ENCODE results near the gene TSPAN7. TPM values are rescaled to one million over a fixed set of nuclear protein-coding genes. Genes with fewer than 3 reads are reported as not detected.

Gene TSPAN7
- total and polyA plus RNA-seq, 2 donors (not counting 3 experiments of a cell fraction or from before 2014, with no cell fraction given), result 3.2 to 5.2 TPM

GRCh38 chrX:38675856-38676255 lies 114.5 kb downstream of the TSPAN7 start:
- Histone ChIP-seq H3K4me1 (ENCODE audit: control insufficient read depth, extremely low read depth, insufficient read depth, low read length) (no peaks in the 10 kb centered on the region), H4K20me1 (replicated peaks; ENCODE audit: control insufficient read depth, extremely low read depth, insufficient read depth, low read length) (no peaks in the 10 kb centered on the region), H3K27me3 (ENCODE audit: control insufficient read depth in 2 of 2, insufficient read depth in 2 of 2, low read length in 2 of 2) (no peaks in the 10 kb centered on the region), H3K9me3 (replicated peaks; ENCODE audit: control insufficient read depth, insufficient read depth, low read length) (no peaks in the 10 kb centered on the region), H3K9ac (replicated peaks; ENCODE audit: extremely low read depth, insufficient read depth, low read length) (no peak overlapping the region), H3K4me2 (ENCODE audit: insufficient read depth, low read length) (no peak overlapping the region), H2AFZ (ENCODE audit: low read depth, low read length) (no peak overlapping the region), H3K36me3 (ENCODE audit: control insufficient read depth in 2 of 2, extremely low read depth in 1 of 2, insufficient read depth in 2 of 2, low read length in 2 of 2) (no peaks in the 10 kb centered on the region), H3K9me1 (replicated peaks; ENCODE audit: control insufficient read depth, extremely low read depth, insufficient read depth, low read length) (no peaks in the 10 kb centered on the region), H3K4me3 (replicated peaks in 1 of 3; ENCODE audit: insufficient read depth in 1 of 3, low read depth in 1 of 3, low read length in 3 of 3) (no peak overlapping the region), H3K27ac (ENCODE audit: insufficient read depth, low read depth, low read length) (no peak overlapping the region), H3K79me2 (ENCODE audit: control insufficient read depth, insufficient read depth, low read length) (no peaks in the 10 kb centered on the region)
- intact Hi-C loops (cut with micrococcal nuclease), result no loop called here
- no peak for FAIRE-seq
- dilution Hi-C loops (cut with MboI; ENCODE audit: extremely low pct_ligation_motif_present, low sequenced_read_pairs), result no loop called here
- TF ChIP-seq MAX (IDR thresholded peaks at IDR 0.05; ENCODE audit: insufficient read depth, insufficient read length) (no peak), POLR2A (IDR thresholded peaks at IDR 0.05; ENCODE audit: low read depth, low read length) (no peak), GATA2 (IDR thresholded peaks at IDR 0.05; ENCODE audit: insufficient read depth, insufficient read length, low read depth, low read length) (no peak), CTCF (IDR thresholded peaks at IDR 0.05; ENCODE audit: extremely low read depth in 1 of 2, insufficient read depth in 1 of 2, low read depth in 1 of 2, low read length in 2 of 2) (no peak), MYC (IDR thresholded peaks at IDR 0.05; ENCODE audit: low read depth, low read length) (no peak), EZH2 (IDR thresholded peaks at IDR 0.05; ENCODE audit: borderline replicate concordance, low read depth, low read length, severe bottlenecking) (no peak), JUN (IDR thresholded peaks at IDR 0.05; ENCODE audit: borderline replicate concordance, insufficient read depth, insufficient read length, low read depth) (no peak), FOS (IDR thresholded peaks at IDR 0.05; ENCODE audit: borderline replicate concordance, insufficient read depth, low read length) (no peak), POLR2AphosphoS5 (IDR thresholded peaks at IDR 0.05; ENCODE audit: insufficient read depth, low read depth, low read length) (no peak)
- no peak for DNase-seq (ENCODE audit: low read depth, low spot score)
- ChIA-PET CTCF (no interaction called here), POLR2A (no interaction called here)
- no TSS peak for BruUV-seq (replicated peaks)
